ENCODE results near the gene RNF208. TPM values are rescaled to one million over a fixed set of nuclear protein-coding genes. Genes with fewer than 3 reads are reported as not detected.

Gene RNF208
- total and polyA plus RNA-seq, 10 of the 15 experiments (the other 5 are each of a cell fraction or from before 2014, with no cell fraction given): 0.06 to 10.7 (median 0.77) TPM

- POLR2A ChIA-PET: no interaction called here
- Histone ChIP-seq H3K36me3 (ENCODE audit: control insufficient read depth in 2 of 2, insufficient read depth in 2 of 2, low read length in 1 of 2) (peaks cover 7 to 25% of the 10 kb centered on the region in 2 experiments), H3K4me1 (ENCODE audit: control insufficient read depth, insufficient read depth, low read length) (peaks cover 22% of the 10 kb centered on the region), H2AFZ (ENCODE audit: control insufficient read depth, low read depth, low read length) (no peak overlapping the region), H3K27me3 (replicated peaks in 1 of 2; ENCODE audit: control insufficient read depth in 2 of 2, insufficient read depth in 2 of 2, low read length in 1 of 2) (no peaks in the 10 kb centered on the region), H3K4me2 (ENCODE audit: control insufficient read depth, insufficient read depth) (no peak overlapping the region), H3K79me2 (ENCODE audit: control insufficient read depth, insufficient read depth, low read length) (peaks cover 30% of the 10 kb centered on the region), H3K27ac (ENCODE audit: control insufficient read depth, insufficient read depth) (no peak overlapping the region), H3K9ac (ENCODE audit: control insufficient read depth, insufficient read depth, low read length) (no peak overlapping the region), H3K9me3 (replicated peaks; ENCODE audit: control insufficient read depth, insufficient read depth, low read length) (no peaks in the 10 kb centered on the region), H3K4me3 (no peak overlapping the region), H4K20me1 (ENCODE audit: control insufficient read depth, insufficient read depth) (peaks cover 7% of the 10 kb centered on the region; the same call in 1 of the 2 replicates)
- SMC1A ChIA-PET (ENCODE audit: uncharacterized antibody, unreplicated experiment): no interaction called here
- TF ChIP-seq FOXM1 (IDR thresholded peaks at IDR 0.05; ENCODE audit: low read depth, low read length): no peak
- no peak for TF ChIP-seq MAX (IDR thresholded peaks at IDR 0.05; ENCODE audit: low read depth, low read length)
- TF ChIP-seq CBX3 (IDR thresholded peaks at IDR 0.05; ENCODE audit: borderline replicate concordance, low read depth): no peak
- no peak for TF ChIP-seq SMAD1 (IDR thresholded peaks at IDR 0.05; ENCODE audit: low read depth, partially characterized antibody)
- TF ChIP-seq KLF5 (IDR thresholded peaks at IDR 0.05; ENCODE audit: partially characterized antibody): no peak
- no peak for TF ChIP-seq SIN3A (IDR thresholded peaks at IDR 0.05; ENCODE audit: low read depth, low read length)
- TF ChIP-seq RELA (IDR thresholded peaks at IDR 0.05; ENCODE audit: borderline replicate concordance, partially characterized antibody): no peak
- TF ChIP-seq CBX5 (IDR thresholded peaks at IDR 0.05; ENCODE audit: low read depth): no peak
- TF ChIP-seq LARP7 (IDR thresholded peaks at IDR 0.05): no peak
- TF ChIP-seq, protein P1, sequence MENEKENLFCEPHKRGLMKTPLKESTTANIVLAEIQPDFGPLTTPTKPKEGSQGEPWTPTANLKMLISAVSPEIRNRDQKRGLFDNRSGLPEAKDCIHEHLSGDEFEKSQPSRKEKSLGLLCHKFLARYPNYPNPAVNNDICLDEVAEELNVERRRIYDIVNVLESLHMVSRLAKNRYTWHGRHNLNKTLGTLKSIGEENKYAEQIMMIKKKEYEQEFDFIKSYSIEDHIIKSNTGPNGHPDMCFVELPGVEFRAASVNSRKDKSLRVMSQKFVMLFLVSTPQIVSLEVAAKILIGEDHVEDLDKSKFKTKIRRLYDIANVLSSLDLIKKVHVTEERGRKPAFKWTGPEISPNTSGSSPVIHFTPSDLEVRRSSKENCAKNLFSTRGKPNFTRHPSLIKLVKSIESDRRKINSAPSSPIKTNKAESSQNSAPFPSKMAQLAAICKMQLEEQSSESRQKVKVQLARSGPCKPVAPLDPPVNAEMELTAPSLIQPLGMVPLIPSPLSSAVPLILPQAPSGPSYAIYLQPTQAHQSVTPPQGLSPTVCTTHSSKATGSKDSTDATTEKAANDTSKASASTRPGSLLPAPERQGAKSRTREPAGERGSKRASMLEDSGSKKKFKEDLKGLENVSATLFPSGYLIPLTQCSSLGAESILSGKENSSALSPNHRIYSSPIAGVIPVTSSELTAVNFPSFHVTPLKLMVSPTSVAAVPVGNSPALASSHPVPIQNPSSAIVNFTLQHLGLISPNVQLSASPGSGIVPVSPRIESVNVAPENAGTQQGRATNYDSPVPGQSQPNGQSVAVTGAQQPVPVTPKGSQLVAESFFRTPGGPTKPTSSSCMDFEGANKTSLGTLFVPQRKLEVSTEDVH (IDR thresholded peaks at IDR 0.05; ENCODE audit: low read depth, partially characterized antibody): no peak
- TF ChIP-seq ZBED1 (IDR thresholded peaks at IDR 0.05; ENCODE audit: borderline replicate concordance): no peak
- no peak for TF ChIP-seq SP1 (IDR thresholded peaks at IDR 0.05; ENCODE audit: low read depth, low read length)
- TF ChIP-seq CEBPB (IDR thresholded peaks at IDR 0.05; ENCODE audit: borderline replicate concordance in 1 of 2, low read depth in 2 of 2, low read length in 2 of 2): no peak
- TF ChIP-seq PKNOX1 (IDR thresholded peaks at IDR 0.05): no peak
- no peak for TF ChIP-seq IRF3 (IDR thresholded peaks at IDR 0.05)
- DNase-seq (ENCODE audit: low read depth, low spot score): no peak
- no peak for FAIRE-seq
- 90% methylated on average over 46 of the region's 48 CpGs for WGBS (ENCODE audit: insufficient coverage, insufficient replicate concordance, low lambda C conversion rate, missing lambda C conversion rate)
- in situ Hi-C loops (cut with MboI) (no loop called here), intact Hi-C loops (cut with micrococcal nuclease; ENCODE audit: unreplicated experiment) (loop anchor here (5.0 kb wide), 2 partner anchors 37 to 58 kb away; partner anchors contain the start of gene RNF208)
- BruUV-seq (replicated peaks): no TSS peak
- ATAC-seq: no peak
- RAD21 ChIA-PET (ENCODE audit: unreplicated experiment): no interaction called here
- CTCF ChIA-PET: no interaction called here
These were observed 37.0 kb downstream of the RNF208 start for GRCh38 chr9:137184881-137185660.
